PFSK-1 (cell line): ENCODE data around the gene SYMPK.

ENCODE experiments used
- FOXP2 ChIP-seq: optimal IDR thresholded peaks from 2 replicates; pipeline ENCODE3; 2011; ENCODE audit warnings: borderline replicate concordance, control low read depth, inconsistent platforms; ENCODE audit not compliant: insufficient read depth; ENCODE audit errors: extremely low read length, extremely low read depth
- POLR2AphosphoS5 ChIP-seq: IDR thresholded peaks from 2 replicates; pipeline ENCODE4 v1.6.1; 2012; ENCODE audit warnings: low read depth, mild to moderate bottlenecking, control low read depth, low read length, moderate library complexity
- REST ChIP-seq, 2 experiments: IDR thresholded peaks; 2 replicates each; pipeline versions ENCODE4 v1.6.1 to v1.8.0; 2011 to 2012; ENCODE audit warnings: low read depth in 2 of 2, low read length in 2 of 2, control low read depth in 1 of 2, inconsistent platforms in 1 of 2, mild to moderate bottlenecking in 1 of 2, moderate library complexity in 1 of 2; ENCODE audit not compliant: insufficient read depth in 1 of 2
- SIN3A ChIP-seq: IDR thresholded peaks from 2 replicates; pipeline ENCODE4 v1.6.1; 2012; ENCODE audit warnings: mild to moderate bottlenecking, low read length, moderate library complexity, borderline replicate concordance; ENCODE audit not compliant: insufficient read depth
- TAF1 ChIP-seq: IDR thresholded peaks from 2 replicates; pipeline ENCODE4 v1.6.1; 2012; ENCODE audit warnings: low read length, control low read depth, borderline replicate concordance; ENCODE audit not compliant: insufficient read depth

The SYMPK gene

GRCh38 chr19:45766869-45767346 lies 96.0 kb downstream of the SYMPK start:
- no peak for TF ChIP-seq SIN3A
- no peak for TF ChIP-seq POLR2AphosphoS5
- no peak for TF ChIP-seq REST (IDR thresholded peaks at IDR 0.05; ENCODE audit: insufficient read depth in 1 of 2, low read depth in 2 of 2, low read length in 2 of 2)

- TF ChIP-seq POLR2AphosphoS5, result no peak
- TF ChIP-seq FOXP2, result no peak
Measured at GRCh38 chr19:45766296-45766868, 96.6 kb downstream of the SYMPK start.

GRCh38 chr19:45765702-45766295 lies 97.1 kb downstream of the SYMPK start:
- TF ChIP-seq POLR2AphosphoS5, result no peak
- TF ChIP-seq REST (IDR thresholded peaks at IDR 0.05; ENCODE audit: insufficient read depth in 1 of 2, low read depth in 2 of 2, low read length in 2 of 2), result no peak
- no peak for TF ChIP-seq FOXP2
- TF ChIP-seq SIN3A, result no peak
- no peak for TF ChIP-seq TAF1
